Urothelium cell line (cell line): Measurements from ENCODE around the gene CMPK2.

Experiments
- DNase-seq: peaks from one replicate; pipeline ENCODE4 v3.0.0; 2011; ENCODE audit warnings: low spot score, mixed read lengths
- FAIRE-seq: peaks from 2 replicates; lab custom pipeline; 2011; peaks lifted over from hg19 to GRCh38; lab: Jason Lieb, UNC

Gene CMPK2

GRCh38 chr2:6814312-6814711, 51.4 kb downstream of the CMPK2 start:
- FAIRE-seq (no peak), DNase-seq (no peak)

GRCh38 chr2:6813573-6813972, 52.1 kb downstream of the CMPK2 start:
- no peak for DNase-seq
- FAIRE-seq = no peak

- FAIRE-seq = no peak
Observed at GRCh38 chr2:6812857-6813530, 52.7 kb downstream of the CMPK2 start.

GRCh38 chr2:6810961-6811360, 54.7 kb downstream of the CMPK2 start:
- FAIRE-seq (no peak), DNase-seq (no peak)

More at GRCh38 chr2:6812857-6813530, 52.7 kb downstream of the CMPK2 start:
- DNase-seq = no peak

- no peak for DNase-seq
- no peak for FAIRE-seq
Observed at GRCh38 chr2:6808426-6808825, 57.3 kb downstream of the CMPK2 start.

- DNase-seq = no peak
- FAIRE-seq = no peak
Observed at GRCh38 chr2:6806604-6807003, 59.1 kb downstream of the CMPK2 start.

- no peak for FAIRE-seq
- DNase-seq = peak; percentile 62
Observed at GRCh38 chr2:6800553-6800952, 65.2 kb downstream of the CMPK2 start.
